Globus pallidus (tissue), 1 donor: ENCODE results near the gene EFCAB6.

Experiments
- DNase-seq: peaks from one replicate; pipeline ENCODE4 v3.0.0-alpha.2; 2015; ENCODE audit warnings: low spot score

EFCAB6 gene

DNA sequence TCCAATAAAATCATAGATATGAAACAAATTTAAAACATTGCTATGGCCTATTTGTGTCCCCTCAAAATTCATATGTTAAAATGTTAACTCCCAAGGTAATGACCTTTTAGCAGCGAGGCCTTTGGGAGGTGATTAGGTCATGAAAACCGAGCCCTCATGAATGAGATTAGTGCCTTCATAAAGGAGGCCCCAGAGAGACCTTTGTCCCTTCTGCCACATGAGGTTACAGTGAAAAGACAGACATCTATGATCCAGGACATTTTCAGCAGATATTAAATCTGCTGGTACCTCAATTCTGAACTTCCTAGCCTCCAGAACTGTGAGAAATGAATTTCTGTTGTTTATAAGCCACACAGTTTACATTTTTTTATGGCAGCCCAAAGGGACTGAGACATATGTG lies 228.6 kb downstream of the EFCAB6 start:
- DNase-seq: no peak

DNA sequence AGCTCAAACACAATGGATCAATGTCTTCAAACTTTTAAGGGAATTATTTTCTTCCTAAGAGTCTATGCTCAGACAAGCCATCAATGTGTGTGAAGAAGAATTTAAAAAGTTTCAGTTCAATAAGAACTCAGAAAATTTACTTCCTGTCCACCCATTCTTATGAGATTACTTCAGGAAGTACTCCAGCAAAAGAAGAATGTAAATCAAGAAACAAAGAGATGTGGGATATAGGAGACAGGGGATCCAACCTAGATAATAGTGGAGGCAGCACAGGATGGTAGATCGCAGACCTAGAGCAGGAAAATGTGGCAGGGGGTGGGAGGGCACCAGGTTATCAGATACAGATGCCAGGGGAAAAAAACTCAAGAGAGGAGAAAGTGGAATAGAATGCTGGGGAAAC lies 229.7 kb downstream of the EFCAB6 start:
- no peak for DNase-seq

DNA sequence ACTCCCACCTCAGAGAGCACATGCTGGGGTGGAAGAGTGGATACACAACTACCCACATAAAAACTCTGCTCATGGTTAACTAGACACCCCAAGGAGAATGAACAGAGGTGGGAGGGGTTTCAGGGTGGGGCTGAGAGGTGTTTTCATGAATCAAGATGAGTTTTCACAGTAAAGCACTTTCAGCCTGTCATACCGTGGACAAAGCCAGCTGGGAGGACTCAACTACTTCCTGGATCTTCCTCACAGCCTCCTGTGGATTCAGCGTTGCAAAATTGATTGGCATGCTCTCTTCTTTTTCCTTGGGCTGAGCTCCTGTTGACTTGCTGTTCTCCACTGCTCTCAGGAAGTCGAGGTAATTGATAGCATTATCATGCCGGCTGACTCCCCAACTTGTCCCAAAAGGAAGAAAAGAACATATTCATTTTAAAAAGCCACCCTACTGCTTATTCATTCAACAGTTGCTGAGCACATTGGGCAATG lies 231.8 kb downstream of the EFCAB6 start:
- no peak for DNase-seq

DNA sequence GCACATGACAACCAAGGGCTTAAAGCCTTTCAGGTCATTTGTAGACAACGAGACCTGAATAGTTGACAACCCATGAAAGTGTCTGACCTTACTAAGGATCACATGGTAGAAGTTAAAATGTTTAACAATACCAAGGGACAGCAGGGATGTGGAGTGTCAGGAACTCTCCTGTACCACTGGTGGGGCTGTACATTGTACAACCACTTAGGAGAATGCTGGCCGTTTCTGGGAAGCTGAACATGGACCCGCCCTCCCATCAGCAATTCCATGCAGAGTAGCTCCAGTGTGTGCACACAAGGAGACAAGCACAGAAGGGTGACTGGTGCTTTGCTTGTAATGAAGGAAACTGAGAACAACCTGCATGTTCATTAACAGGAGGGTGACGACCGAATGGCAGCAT lies 237.4 kb downstream of the EFCAB6 start:
- DNase-seq: no peak

DNA sequence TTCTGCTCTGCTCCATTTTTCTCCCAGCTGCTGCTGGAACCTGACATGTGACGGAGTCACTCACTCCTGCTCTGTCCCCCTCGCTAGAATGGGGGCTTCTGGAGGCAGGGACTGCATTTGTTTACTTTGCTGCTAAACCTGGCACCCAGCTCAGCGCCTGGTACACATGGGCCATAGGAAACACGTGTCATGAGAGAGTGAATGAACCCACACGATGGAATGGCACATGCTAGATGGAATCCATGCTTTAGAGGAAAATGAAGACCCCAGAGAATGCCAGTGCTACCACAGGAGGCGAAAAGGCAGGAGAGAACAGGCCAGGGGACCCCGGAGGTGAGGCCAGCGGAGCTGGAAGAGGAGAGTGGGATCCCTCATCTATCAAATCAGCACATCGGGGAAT lies 239.4 kb downstream of the EFCAB6 start:
- DNase-seq: no peak

DNA sequence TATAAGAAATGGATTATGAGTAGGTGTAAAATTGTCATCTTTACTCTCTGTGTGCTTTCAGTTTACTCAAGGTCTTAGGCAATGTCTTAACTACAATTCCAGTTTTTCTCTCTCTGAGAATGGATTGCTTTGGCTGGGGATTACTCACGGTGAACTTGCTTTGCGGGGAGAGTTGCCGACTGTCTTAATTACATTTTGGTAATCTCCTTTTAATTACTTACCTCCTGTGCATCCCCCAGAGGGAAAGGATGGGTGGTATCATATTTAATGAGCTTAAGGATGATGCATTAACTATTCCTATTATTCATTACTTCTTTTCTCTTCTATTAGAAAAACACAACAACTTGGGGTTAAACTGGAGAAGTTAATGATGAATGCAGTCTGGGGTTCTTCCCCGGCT lies 240.9 kb downstream of the EFCAB6 start:
- DNase-seq: no peak

DNA sequence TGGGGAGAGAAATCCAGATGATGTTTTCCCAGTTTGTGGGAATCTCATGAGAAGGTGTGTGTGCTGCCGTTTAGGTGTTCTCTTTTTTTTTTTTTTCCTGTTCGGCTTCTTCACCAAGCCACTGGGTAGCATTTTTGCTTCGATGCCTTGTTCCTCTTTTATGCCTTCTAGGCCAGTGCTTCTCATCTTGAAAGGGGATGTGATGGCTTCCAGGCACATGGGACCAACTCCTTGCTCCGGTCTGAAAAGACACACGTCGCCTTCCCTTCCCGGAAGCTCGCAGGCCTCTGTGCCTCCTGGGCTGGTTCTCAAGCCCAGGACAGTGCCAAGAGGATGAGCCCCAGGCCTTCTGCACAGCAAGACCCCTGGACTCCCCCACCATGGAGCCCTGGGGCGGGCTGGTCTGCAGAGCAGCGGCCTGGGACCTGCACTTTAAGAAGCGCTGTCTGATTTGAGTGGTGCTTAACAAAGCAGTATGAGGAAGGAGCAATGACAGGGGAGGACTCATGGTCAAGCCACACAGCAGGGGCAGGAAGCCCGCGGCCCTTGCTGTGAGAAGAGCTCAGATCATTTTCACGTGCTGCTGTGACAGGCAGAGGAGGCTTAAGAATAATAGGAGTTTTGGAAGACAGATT lies 241.5 kb downstream of the EFCAB6 start:
- peak; percentile 27 for DNase-seq

DNA sequence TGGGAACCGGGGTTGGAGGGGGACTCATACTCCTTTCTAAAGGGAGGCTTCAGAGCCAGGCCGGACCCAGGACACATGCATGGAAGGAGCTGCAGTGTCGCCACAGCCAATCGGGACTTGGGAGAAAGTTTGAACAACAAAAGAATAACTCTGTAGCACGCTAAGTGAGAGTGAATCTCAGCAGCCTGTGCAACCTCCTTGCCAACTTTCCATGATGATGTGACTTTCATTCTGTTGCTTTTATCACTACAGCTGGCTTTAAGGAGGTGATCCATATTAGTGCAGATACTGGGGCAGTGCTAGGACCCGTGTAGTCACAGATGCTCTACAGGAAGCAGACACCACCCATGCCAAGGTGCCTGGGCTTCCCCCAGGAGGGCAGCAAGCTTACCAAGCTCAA lies 243.0 kb downstream of the EFCAB6 start:
- no peak for DNase-seq

DNA sequence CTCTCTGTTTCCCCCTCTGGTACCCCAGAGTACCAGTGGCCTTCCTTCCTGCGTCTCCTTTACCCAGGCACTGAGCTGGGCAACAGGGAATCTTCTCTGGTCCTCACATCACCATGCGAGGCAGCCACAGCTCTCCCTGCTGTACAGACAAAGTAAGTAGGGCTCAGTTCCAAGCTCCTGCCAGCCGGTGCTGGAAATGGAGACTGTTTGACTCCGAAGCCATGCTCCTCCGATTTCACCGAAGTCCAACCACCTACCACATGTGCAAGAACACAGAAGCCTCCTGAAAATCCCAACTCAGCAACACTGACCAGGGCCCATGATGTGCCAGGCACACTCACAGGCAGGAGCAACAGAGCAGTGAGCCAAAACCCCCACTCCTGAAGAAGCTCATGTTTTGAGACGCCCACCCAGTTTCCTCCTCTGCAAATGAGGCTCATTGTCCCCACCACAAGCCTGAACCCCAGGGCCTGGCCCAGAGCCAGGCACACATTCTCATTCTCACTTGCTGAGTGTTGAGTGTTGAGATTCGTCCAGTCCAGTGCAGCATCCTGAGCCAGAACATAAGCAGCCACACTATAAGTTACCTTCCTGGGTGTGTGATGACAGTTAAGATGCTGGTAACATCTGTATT lies 244.3 kb downstream of the EFCAB6 start:
- no peak for DNase-seq

DNA sequence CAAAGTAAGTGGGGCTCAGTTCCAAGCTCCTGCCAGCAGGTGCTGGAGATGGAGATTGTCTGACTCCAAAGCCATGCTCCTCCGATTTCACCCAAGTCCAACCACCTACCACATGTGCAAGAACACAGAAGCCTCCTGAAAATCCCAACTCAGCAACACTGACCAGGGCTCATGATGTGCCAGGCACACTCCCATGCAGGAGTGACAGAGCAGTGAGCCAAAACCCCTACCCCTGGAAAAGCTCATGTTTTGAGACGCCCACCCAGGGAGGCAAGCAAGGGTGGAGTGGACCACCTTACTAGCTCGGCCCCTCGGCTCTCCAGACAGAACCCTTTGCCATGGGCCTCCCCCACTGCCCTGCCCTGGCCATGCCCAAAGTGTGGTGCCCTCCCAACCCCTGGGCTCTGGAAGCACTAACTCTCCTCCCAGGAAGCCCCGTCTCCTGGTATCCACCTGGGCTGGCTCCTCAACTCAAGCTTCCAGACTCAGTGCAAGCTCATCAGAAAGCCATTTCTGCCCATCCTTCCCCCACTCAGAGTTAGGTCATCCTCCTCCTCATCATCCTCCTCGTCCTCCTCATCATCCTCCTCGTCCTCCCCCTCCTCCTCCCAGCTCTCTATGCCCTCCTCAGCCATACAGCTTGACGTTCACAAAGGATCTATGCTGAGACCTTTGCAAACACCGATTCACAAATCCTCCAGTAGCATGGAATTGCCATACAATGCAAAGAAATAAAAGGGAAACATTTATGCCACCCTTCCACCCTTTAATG lies 245.4 kb downstream of the EFCAB6 start:
- no peak for DNase-seq

DNA sequence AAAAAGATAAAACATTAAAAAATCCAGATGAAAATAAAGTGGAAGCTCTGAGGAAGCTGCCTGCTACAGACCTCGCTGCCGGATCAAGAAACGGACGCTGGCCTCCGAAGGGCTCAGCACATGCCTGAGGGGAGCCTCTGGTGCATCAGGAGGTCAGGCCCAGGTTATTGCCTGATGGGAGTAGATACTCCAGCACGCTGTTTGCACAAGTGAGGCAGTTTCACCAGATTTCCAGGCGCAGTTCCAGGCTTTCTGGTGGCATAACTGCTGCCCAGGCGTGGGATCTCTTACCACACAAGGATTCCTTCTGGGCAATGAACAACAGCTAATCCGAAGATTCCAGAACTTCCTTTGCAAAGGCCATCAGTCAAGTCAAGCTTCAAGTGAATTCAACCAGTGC lies 246.1 kb downstream of the EFCAB6 start:
- no peak for DNase-seq

DNA sequence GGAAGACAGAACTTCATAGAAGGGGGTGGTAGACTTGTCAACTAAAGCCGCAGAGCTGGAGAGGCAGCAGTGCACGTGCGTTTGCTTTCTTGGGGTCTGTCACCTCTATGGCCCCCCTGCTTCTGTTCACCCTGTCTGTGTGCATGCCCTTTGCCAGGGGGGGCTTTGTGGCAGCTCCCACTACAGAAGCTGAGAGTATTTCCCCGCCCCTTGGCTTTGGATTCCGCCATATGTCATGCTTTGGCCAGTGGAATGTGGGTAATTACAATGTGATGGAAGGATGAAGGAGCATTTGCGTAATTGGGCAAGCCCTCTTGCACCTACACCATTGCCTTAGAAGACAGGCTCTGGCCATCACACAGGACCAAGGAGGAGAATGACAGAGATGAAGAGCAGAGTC lies 247.2 kb downstream of the EFCAB6 start:
- no peak for DNase-seq

DNA sequence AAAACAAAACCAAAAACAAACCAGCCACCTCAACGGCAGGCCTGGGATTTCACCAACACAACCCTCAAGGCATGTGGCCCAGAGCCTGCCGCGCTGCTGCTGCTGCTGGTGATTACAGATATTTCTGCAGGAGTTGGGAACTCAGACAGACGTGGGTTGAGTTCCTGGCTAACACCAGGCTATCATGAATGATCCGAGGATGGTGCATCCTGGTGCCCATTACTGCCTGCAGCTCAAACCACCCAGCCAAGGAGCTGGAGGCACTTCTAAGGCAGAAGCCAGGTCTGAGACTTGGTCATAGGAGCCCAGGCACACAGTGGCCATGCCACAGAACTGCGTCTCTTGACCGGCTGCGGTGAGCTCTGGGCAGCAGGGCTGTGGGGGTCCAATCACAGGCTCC lies 248.5 kb downstream of the EFCAB6 start:
- DNase-seq: no peak

DNA sequence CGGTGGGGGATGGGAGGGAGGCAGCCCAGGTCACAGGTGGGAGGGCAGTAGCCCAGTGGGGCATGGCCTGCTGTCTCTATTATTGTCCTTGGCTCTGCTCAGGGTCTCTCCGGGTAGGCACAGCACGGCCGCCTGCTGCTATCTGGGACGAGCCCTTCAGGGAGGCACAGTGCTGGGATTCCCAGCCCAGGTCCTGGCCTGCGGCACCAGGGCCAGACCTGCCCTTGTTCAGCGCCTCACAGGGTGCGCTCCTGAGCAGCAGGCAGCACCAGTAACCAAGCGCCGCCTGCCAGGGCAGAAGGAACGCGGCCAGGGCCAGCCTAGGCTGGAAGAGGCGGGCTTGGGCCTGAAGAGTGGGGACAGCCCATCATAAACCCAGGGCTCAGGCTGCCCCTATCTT lies 249.3 kb downstream of the EFCAB6 start:
- DNase-seq: no peak

DNA sequence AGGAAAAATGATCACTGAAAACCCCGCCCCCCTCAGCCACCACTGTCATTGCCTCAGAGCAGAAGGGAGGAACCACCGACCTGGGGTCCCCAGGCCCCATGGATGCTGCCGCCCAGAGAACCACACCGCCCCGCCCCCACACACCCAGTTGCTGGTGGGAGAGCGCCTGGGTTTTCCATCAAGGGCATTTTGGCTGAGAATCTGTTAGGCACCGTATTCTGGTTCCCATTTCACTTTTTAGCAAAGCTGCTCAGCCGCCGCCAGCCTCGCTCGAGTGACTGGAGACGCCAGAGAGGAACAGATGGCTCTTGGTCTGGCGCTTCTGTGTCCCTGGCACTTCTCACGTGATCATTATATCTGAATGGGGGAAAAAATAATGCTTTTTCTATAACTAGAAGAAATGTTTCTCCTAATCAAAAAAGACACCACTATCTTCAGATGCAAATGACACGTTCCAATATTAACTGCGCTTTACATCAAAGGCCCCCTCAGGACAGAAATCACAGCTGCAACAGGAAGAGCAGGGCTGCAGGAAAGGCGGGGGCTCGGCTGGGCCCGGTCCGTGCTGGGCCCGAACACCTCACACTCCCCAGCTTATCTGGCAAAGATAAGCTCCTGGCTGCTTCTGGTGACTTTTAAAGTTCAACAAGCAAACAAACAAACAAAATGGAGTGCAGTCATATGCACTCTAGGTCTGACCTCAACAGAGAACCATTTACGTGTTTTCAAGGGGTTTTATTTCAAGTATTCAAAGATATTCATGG lies 250.5 kb downstream of the EFCAB6 start:
- DNase-seq: no peak

DNA sequence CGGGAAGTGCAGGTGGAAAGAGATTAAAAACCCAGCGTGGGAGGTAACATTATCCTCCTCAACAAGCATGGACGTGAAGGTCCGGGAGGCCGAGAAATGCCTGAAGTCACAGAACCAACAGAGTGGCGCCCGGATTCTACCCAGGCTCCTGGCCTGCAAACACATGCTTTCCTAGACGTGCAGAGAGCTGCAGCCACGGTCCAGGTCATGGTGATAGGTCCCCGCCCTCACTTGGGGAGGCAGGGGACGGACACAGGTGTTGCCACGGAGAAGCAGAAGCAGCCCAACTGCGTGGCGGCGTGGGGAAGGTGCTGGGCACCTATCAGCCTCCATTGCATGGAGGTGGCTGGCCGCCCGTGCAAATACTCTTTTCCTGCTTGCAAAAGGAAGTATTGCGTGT lies 251.5 kb downstream of the EFCAB6 start:
- DNase-seq: no peak

DNA sequence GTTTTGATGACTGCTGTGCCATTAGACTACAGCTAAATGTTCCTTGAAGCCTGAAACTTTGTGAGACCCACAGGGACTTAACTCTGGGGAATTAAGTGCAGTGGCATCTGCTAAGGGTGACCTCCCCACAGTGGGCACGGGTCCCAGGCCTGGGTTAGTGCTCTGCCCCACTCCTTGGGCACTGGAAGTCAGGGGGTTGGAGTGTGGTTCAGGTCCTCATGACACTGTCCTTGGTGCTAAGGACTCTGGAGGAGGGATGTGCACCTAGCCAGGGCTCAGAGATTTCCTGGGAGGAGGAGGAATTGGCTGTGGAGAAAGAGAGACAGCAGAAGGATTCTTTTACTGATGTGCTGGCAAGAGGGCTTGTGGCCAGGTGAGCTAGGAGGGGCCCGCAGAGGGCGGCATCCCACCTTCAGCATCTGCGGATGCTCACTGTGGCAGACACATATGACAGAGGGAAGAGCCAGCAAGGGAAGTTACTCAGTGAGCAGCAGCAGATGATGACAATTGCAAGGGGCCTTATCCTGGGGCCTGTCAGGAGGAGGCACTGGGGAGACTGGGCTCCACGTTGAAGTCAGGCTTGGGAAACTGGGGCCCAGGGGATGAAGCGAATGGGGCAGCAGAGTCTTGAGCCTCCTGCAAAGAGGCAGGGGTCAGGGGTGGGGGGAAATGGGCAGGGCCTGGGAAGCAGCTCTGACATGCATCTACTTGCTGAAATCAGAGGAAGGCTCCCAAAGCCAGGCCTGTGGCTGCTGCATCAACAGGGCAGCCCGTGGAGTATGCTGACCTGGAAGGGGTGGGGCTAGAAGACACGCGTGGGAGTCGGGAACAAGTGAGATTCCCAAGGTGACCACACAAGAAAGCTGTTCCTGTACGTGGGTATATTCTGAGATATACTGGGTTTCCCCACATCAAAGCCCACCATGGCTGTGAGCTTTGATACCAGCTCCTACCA lies 256.3 kb downstream of the EFCAB6 start:
- no peak for DNase-seq

DNA sequence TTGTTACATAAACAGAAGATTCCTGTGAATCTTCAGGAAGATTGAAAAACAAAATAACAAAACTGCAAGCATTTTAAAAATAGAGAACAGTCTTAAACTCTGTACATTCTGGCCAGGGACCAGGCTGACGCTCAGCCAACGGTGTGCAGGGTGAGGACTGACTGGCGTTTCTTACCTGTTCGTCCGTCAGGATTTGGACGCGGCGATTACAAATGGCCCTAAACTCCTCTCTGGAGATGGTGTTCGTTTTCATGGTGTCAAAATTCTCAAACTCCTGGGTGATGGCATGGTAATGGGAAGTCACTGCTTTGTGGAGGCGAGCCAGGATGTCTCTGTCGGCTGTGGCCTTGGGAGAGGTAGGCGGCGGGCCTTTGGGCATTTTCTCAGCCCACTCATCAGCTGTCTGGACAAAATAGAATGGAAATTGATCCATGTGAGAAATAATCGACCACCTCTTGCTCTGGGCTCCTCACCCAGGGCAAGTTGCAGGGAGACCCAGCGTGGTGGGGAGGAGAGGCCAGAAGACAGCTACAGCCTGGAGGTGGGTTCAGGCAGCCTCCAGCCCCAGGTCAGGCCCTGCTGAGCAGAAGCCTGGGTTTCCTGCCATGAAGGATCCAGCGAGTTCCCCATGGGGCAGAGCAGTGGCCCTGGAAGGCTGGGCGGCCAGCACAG lies 257.3 kb downstream of the EFCAB6 start:
- no peak for DNase-seq

DNA sequence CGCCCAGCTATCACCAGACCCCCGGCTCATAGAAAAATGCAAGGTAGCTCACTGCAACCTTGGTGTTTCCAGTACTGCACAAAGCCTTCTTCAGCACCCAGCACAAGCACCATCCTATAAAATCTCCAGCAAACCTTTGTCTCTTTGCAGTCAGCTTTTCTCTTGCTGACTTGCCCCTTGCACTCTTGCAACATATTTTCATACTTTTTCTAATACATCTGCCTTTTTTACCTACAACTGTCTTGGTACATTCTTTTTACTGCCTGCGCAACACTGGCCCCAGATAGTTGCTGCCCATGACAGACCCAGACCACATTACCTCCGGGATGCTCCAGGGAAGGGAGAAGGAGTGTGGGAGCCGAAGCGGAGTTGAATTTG lies 257.9 kb downstream of the EFCAB6 start:
- no peak for DNase-seq

DNA sequence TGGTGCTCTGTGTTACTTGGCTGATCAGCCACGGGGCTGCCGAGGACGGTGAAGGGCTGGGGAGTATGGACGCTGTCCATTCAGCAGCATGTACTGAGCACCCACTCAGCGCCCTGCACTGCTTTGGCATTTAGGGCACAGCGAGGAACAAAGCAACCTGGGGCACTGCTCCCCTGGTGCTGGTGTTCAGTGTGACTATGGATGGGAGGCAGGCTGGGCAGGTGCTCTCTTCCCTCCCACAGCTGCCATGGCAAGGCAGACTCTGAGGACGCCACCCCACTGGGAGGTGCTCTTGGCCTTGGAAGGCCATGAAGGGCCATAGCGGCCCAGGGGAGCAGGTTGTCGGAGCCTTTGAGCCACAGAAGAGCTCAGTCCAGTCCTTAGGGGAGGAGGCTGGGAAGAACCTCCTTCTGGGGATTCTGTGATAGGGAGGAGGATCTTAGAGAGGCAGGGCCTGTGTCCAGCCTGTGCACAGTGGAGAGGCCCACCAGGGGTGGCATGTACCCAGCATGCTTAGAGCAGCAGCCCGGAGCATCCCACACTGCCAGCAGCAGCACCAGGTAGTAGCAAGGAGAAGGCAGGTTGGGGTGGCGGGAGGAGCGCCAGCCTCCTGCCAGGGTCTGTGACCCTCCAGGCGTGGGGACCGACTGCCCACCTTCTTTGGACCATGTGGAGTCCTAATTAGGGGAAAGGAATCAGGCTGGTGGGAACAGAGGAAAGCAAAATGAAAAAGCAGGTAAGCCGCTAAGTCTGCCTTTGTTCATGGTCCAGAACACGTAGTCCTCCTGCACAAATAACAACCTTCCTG lies 258.4 kb downstream of the EFCAB6 start:
- DNase-seq: no peak
